Measurements from ENCODE around the gene WDCP. TPM values are rescaled to one million over a fixed set of nuclear protein-coding genes. Genes with fewer than 3 reads are reported as not detected.
A peak's percentile ranks its signal among the peaks of the same experiment; 100 is the strongest.

Gene WDCP
- total and polyA plus RNA-seq, 2 donors (not counting 3 experiments of a cell fraction or from before 2014, with no cell fraction given), result 9.6 to 15.4 TPM

- FAIRE-seq (no peak), DNase-seq (ENCODE audit: low read depth, low spot score) (no peak)
These were observed 30.3 kb upstream of the WDCP start for GRCh38 chr2:24077535-24077877.

More at GRCh38 chr2:24077535-24077877, 30.3 kb upstream of the WDCP start:
- TSS peak; percentile 46 for BruUV-seq (replicated peaks)
- Histone ChIP-seq H3K36me3 (ENCODE audit: control insufficient read depth in 2 of 2, extremely low read depth in 1 of 2, insufficient read depth in 2 of 2, low read length in 2 of 2) (peaks cover 10 to 13% of the 10 kb centered on the region in 2 experiments), H3K79me2 (ENCODE audit: control insufficient read depth, insufficient read depth, low read length) (peaks cover 25% of the 10 kb centered on the region), H3K27me3 (ENCODE audit: control insufficient read depth in 2 of 2, insufficient read depth in 2 of 2, low read length in 2 of 2) (no peaks in the 10 kb centered on the region), H4K20me1 (replicated peaks; ENCODE audit: control insufficient read depth, extremely low read depth, insufficient read depth, low read length) (no peaks in the 10 kb centered on the region), H2AFZ (ENCODE audit: low read depth, low read length) (peak overlapping the region; percentile 69), H3K9ac (replicated peaks; ENCODE audit: extremely low read depth, insufficient read depth, low read length) (peak overlapping the region; percentile 29), H3K9me1 (replicated peaks; ENCODE audit: control insufficient read depth, extremely low read depth, insufficient read depth, low read length) (no peaks in the 10 kb centered on the region), H3K27ac (ENCODE audit: insufficient read depth, low read depth, low read length) (no peak overlapping the region), H3K4me3 (replicated peaks in 1 of 3; ENCODE audit: insufficient read depth in 1 of 3, low read depth in 1 of 3, low read length in 3 of 3) (peak overlapping the region; percentile 53 to 92 (median 79)), H3K9me3 (replicated peaks; ENCODE audit: control insufficient read depth, insufficient read depth, low read length) (no peaks in the 10 kb centered on the region), H3K4me1 (ENCODE audit: control insufficient read depth, extremely low read depth, insufficient read depth, low read length) (peaks cover 12% of the 10 kb centered on the region), H3K4me2 (ENCODE audit: insufficient read depth, low read length) (peak overlapping the region; percentile 74)
- ChIA-PET CTCF (interaction anchor here (1.7 to 2.0 kb wide), 2 partner anchors 150 to 253 kb away, joined by 7 to 9 read pairs; partner anchors contain the start of gene ATAD2B), POLR2A (no interaction called here)
- intact Hi-C loops (cut with micrococcal nuclease) (loop anchor here (2.0 kb wide), 2 partner anchors 63 to 87 kb away; no protein-coding TSS in a partner anchor), dilution Hi-C loops (cut with MboI; ENCODE audit: extremely low pct_ligation_motif_present, low sequenced_read_pairs) (no loop called here)
- no peak for TF ChIP-seq POLR2AphosphoS5 (IDR thresholded peaks at IDR 0.05; ENCODE audit: insufficient read depth, low read depth, low read length)
- no peak for TF ChIP-seq FOS (IDR thresholded peaks at IDR 0.05; ENCODE audit: borderline replicate concordance, insufficient read depth, low read length)
- TF ChIP-seq, protein P1, sequence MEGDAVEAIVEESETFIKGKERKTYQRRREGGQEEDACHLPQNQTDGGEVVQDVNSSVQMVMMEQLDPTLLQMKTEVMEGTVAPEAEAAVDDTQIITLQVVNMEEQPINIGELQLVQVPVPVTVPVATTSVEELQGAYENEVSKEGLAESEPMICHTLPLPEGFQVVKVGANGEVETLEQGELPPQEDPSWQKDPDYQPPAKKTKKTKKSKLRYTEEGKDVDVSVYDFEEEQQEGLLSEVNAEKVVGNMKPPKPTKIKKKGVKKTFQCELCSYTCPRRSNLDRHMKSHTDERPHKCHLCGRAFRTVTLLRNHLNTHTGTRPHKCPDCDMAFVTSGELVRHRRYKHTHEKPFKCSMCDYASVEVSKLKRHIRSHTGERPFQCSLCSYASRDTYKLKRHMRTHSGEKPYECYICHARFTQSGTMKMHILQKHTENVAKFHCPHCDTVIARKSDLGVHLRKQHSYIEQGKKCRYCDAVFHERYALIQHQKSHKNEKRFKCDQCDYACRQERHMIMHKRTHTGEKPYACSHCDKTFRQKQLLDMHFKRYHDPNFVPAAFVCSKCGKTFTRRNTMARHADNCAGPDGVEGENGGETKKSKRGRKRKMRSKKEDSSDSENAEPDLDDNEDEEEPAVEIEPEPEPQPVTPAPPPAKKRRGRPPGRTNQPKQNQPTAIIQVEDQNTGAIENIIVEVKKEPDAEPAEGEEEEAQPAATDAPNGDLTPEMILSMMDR (IDR thresholded peaks at IDR 0.05; ENCODE audit: extremely low read depth in 1 of 2, insufficient read depth in 1 of 2, low read depth in 1 of 2, low read length in 2 of 2), result no peak
- no peak for TF ChIP-seq EZH2 (IDR thresholded peaks at IDR 0.05; ENCODE audit: borderline replicate concordance, low read depth, low read length, severe bottlenecking)
- TF ChIP-seq MYC (IDR thresholded peaks at IDR 0.05; ENCODE audit: low read depth, low read length), result no peak
- TF ChIP-seq JUN (IDR thresholded peaks at IDR 0.05; ENCODE audit: borderline replicate concordance, insufficient read depth, insufficient read length, low read depth), result no peak
- TF ChIP-seq POLR2A (IDR thresholded peaks at IDR 0.05; ENCODE audit: low read depth, low read length), result no peak
- TF ChIP-seq, protein P2, sequence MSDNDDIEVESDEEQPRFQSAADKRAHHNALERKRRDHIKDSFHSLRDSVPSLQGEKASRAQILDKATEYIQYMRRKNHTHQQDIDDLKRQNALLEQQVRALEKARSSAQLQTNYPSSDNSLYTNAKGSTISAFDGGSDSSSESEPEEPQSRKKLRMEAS (IDR thresholded peaks at IDR 0.05; ENCODE audit: insufficient read depth, insufficient read length), result no peak
- no peak for TF ChIP-seq GATA2 (IDR thresholded peaks at IDR 0.05; ENCODE audit: insufficient read depth, insufficient read length, low read depth, low read length)
